GM23338 (cell line): ENCODE data around the gene CENPI. TPM values are rescaled to one million over a fixed set of nuclear protein-coding genes. Genes with fewer than 3 reads are reported as not detected.

Experiments
- ATAC-seq: fragments of 200-7000 bp; cut with Tn5 transposase; 3 replicates; pipeline ENCODE4 v1.9.1; 2020
- DNase-seq: peaks from one replicate; pipeline ENCODE4 v3.0.0-alpha.2; 2015; ENCODE audit warnings: low spot score
- H2AFZ ChIP-seq: fragments of 200-600 bp; sonication (generic); 2 replicates; pipeline ENCODE4 v1.8.0; 2016; ENCODE audit warnings: antibody characterized with exemption, mild to moderate bottlenecking, moderate library complexity
- H3F3A ChIP-seq: fragments of 200-600 bp; sonication (generic); replicated peaks from 2 replicates; pipeline ENCODE4 v1.8.0; 2017; ENCODE audit warnings: antibody characterized with exemption, mixed run types, low read depth
- H3K27ac ChIP-seq: fragments of 200-600 bp; sonication (generic); 2 replicates; pipeline ENCODE4 v1.6.1; 2016; ENCODE audit warnings: low read depth
- H3K27me3 ChIP-seq: fragments of 200-600 bp; sonication (generic); 2 replicates; pipeline ENCODE4 v1.8.0; 2016; ENCODE audit warnings: mild to moderate bottlenecking, mixed run types, moderate library complexity; ENCODE audit not compliant: insufficient read depth
- H3K36me3 ChIP-seq: fragments of 200-600 bp; sonication (generic); 2 replicates; pipeline ENCODE4 v1.8.0; 2016; ENCODE audit warnings: mild to moderate bottlenecking; ENCODE audit not compliant: insufficient read depth
- H3K4me1 ChIP-seq: fragments of 200-600 bp; sonication (generic); 2 replicates; pipeline ENCODE4 v1.8.0; 2016; ENCODE audit warnings: mild to moderate bottlenecking, moderate library complexity; ENCODE audit not compliant: insufficient read depth
- H3K4me2 ChIP-seq: fragments of 200-600 bp; sonication (generic); 2 replicates; pipeline ENCODE4 v1.7.1; 2017; ENCODE audit warnings: mixed run types
- H3K4me3 ChIP-seq: fragments of 200-600 bp; sonication (generic); 2 replicates; pipeline ENCODE4 v1.6.1; 2016; ENCODE audit warnings: mixed run types
- H3K79me2 ChIP-seq: fragments of 200-600 bp; sonication (generic); replicated peaks from 2 replicates; pipeline ENCODE4 v1.8.0; 2017; ENCODE audit warnings: mild to moderate bottlenecking; ENCODE audit not compliant: insufficient read depth
- H3K9me2 ChIP-seq: fragments of 200-600 bp; sonication (generic); 2 replicates; pipeline ENCODE4 v1.8.0; 2017; ENCODE audit not compliant: insufficient read depth
- H4K20me1 ChIP-seq: fragments of 200-600 bp; sonication (generic); replicated peaks from 2 replicates; pipeline ENCODE4 v1.8.0; 2017; ENCODE audit warnings: mild to moderate bottlenecking; ENCODE audit not compliant: insufficient read depth
- H3K27ac Mint-ChIP-seq: 2 replicates; pipeline ENCODE4 v1.8.0; 2020; ENCODE audit warnings: inconsistent platforms, mild to moderate bottlenecking, moderate library complexity, mixed read lengths
- H3K27me3 Mint-ChIP-seq: 3 replicates; pipeline ENCODE4 v1.8.0; 2022; ENCODE audit warnings: low read depth, mild to moderate bottlenecking, moderate library complexity, mixed read lengths, inconsistent platforms; ENCODE audit not compliant: insufficient read depth, poor library complexity
- H3K36me3 Mint-ChIP-seq: 3 replicates; pipeline ENCODE4 v1.8.0; 2021; ENCODE audit warnings: low read depth, mild to moderate bottlenecking, inconsistent platforms, moderate library complexity, mixed read lengths
- H3K4me1 Mint-ChIP-seq: 3 replicates; pipeline ENCODE4 v1.8.0; 2020; ENCODE audit warnings: mild to moderate bottlenecking, inconsistent platforms, mixed read lengths
- H3K4me3 Mint-ChIP-seq: 3 replicates; pipeline ENCODE4 v1.8.0; 2021; ENCODE audit warnings: moderate library complexity, mild to moderate bottlenecking, inconsistent platforms, mixed read lengths
- H3K9me3 Mint-ChIP-seq: 3 replicates; pipeline ENCODE4 v1.8.0; 2020; ENCODE audit warnings: moderate library complexity, mild to moderate bottlenecking, inconsistent platforms, mixed read lengths
- ETS1 ChIP-seq: IDR thresholded peaks from 2 replicates; pipeline ENCODE4 v1.6.1; 2016; ENCODE audit warnings: antibody characterized with exemption
- EZH2phosphoT487 ChIP-seq: fragments of 200-600 bp; sonication (generic); IDR thresholded peaks from one replicate; pipeline ENCODE4 v1.8.1; 2018; ENCODE audit warnings: antibody characterized with exemption; ENCODE audit not compliant: unreplicated experiment
- JUNB ChIP-seq: IDR thresholded peaks from one replicate; pipeline ENCODE4 v1.6.1; 2016; ENCODE audit warnings: antibody characterized with exemption; ENCODE audit not compliant: unreplicated experiment
- POLR2AphosphoS5 ChIP-seq: IDR thresholded peaks from 2 replicates; pipeline ENCODE4 v1.6.1; 2016; ENCODE audit warnings: antibody characterized with exemption, low read depth
- REST ChIP-seq: IDR thresholded peaks from one replicate; pipeline ENCODE4 v1.6.1; 2018; ENCODE audit warnings: antibody characterized with exemption; ENCODE audit not compliant: unreplicated experiment
- STAT1 ChIP-seq: IDR thresholded peaks from one replicate; pipeline ENCODE4 v1.6.1; 2016; ENCODE audit warnings: antibody characterized with exemption; ENCODE audit not compliant: unreplicated experiment
- ZNF114 ChIP-seq: fragments of 250-450 bp; sonication (Bioruptor Pico); IDR thresholded peaks from 2 replicates; pipeline ENCODE4 v1.5.0; 2020; ENCODE audit warnings: mild to moderate bottlenecking, moderate library complexity
- ZNF331 ChIP-seq: fragments of 250-450 bp; sonication (Bioruptor Pico); IDR thresholded peaks from 2 replicates; pipeline ENCODE4 v1.5.0; 2020; ENCODE audit warnings: low read depth, mild to moderate bottlenecking, moderate library complexity
- polyA plus RNA-seq: library from polyadenylated mRNA; unstranded; fragments of >200 nt; fragmentation: Nextera tagmentation; extraction: Ambion mirVana; gene quantifications from 2 replicates; pipeline ENCODE4 v1.2.1, GENCODE V29; 2016
- total RNA-seq: library from RNA; depleted of rRNA; stranded (reverse); fragments of >200 nt; shearing (Covaris generic); gene quantifications from 2 replicates; pipeline ENCODE4 v1.2.3, GENCODE V29; 2014; rRNA removed

CENPI gene
- total and polyA plus RNA-seq, 2 experiments from 2014 or later, result 7.2 to 41.3 TPM

- H2AFZ ChIP-seq, result no peak overlapping the region
- H3K27ac ChIP-seq, result no peak overlapping the region
- Mint-ChIP-seq H3K4me3 (no peak overlapping the region), H3K4me1 (no peaks in the 10 kb centered on the region), H3K9me3 (no peaks in the 10 kb centered on the region), H3K27ac (no peak overlapping the region), H3K36me3 (peaks cover 37% of the 10 kb centered on the region), H3K27me3 (no peaks in the 10 kb centered on the region)
- H3K9me2 ChIP-seq, result no peaks in the 10 kb centered on the region
- no peak overlapping the region for H3K4me3 ChIP-seq
- no peaks in the 10 kb centered on the region for H3K27me3 ChIP-seq
- H3K79me2 ChIP-seq, result no peaks in the 10 kb centered on the region
- TF ChIP-seq ZNF331 (CRISPR knock-in tag), result no peak
- TF ChIP-seq JUNB, result no peak
- TF ChIP-seq ETS1, result no peak
- no peak for TF ChIP-seq EZH2phosphoT487
- TF ChIP-seq POLR2AphosphoS5, result no peak
- no peak for TF ChIP-seq REST
- TF ChIP-seq STAT1, result no peak
- no peak for TF ChIP-seq ZNF114
- ATAC-seq, result no peak
- H3K36me3 ChIP-seq, result peaks cover 5% of the 10 kb centered on the region; the same call in 1 of the 2 replicates
- no peaks in the 10 kb centered on the region for H3K4me1 ChIP-seq
- H3K4me2 ChIP-seq, result no peak overlapping the region
- no peak for DNase-seq
- H3F3A ChIP-seq, result no peaks in the 10 kb centered on the region
- no peaks in the 10 kb centered on the region for H4K20me1 ChIP-seq
Measured at GRCh38 chrX:101136235-101136634, 38.2 kb downstream of the CENPI start.

Other genes with a start within 250 kb of the CENPI start
- not detected in 2 replicates for gene NOX1, start 223.8 kb upstream of the CENPI start, total RNA-seq
- 0.23 and 0.31 TPM in 2 replicates for gene NOX1, start 223.8 kb upstream of the CENPI start, polyA plus RNA-seq
- gene XKRX, start 169.3 kb upstream of the CENPI start, total RNA-seq, result 0.83 and 1.6 TPM in 2 replicates
- 0.16 and 0.19 TPM in 2 replicates for gene XKRX, start 169.3 kb upstream of the CENPI start, polyA plus RNA-seq
- not detected in 2 replicates for gene ARL13A, start 128.5 kb upstream of the CENPI start, total RNA-seq
- gene ARL13A, start 128.5 kb upstream of the CENPI start, polyA plus RNA-seq, result not detected in 2 replicates
- gene TRMT2B, start 46.1 kb upstream of the CENPI start, total RNA-seq, result 18.6 and 25.9 TPM in 2 replicates
- 5.4 and 6.5 TPM in 2 replicates for gene TRMT2B, start 46.1 kb upstream of the CENPI start, polyA plus RNA-seq
- gene TMEM35A, start 19.3 kb upstream of the CENPI start, total RNA-seq, result 4.4 and 5.8 TPM in 2 replicates
- 4.2 and 4.3 TPM in 2 replicates for gene TMEM35A, start 19.3 kb upstream of the CENPI start, polyA plus RNA-seq
- gene DRP2, start 121.6 kb downstream of the CENPI start, total RNA-seq, result 0.24 and 0.39 TPM in 2 replicates
- 0.09 TPM in 1 of 2 replicates, not detected in the other for gene DRP2, start 121.6 kb downstream of the CENPI start, polyA plus RNA-seq
- gene TAF7L, start 193.1 kb downstream of the CENPI start, total RNA-seq, result 0.58 TPM in 1 of 2 replicates, not detected in the other
- gene TAF7L, start 193.1 kb downstream of the CENPI start, polyA plus RNA-seq, result 0.37 and 0.66 TPM in 2 replicates